MG63 (cell line): ENCODE results near the gene YIPF1. TPM values are rescaled to one million over a fixed set of nuclear protein-coding genes. Genes with fewer than 3 reads are reported as not detected.
"Not testable (repeated sequence)": the region's sequence is repeated elsewhere in the genome, so short reads cannot be mapped to it uniquely, and the experiment has no call there.

Experiments
- DNase-seq: peaks from one replicate; pipeline ENCODE4 v3.0.0-alpha.2; 2020
- H3K27me3 ChIP-seq: fragments of 250-450 bp; sonication (Bioruptor Pico); 2 replicates; pipeline ENCODE4 v1.5.1; 2020; ENCODE audit warnings: mild to moderate bottlenecking, moderate library complexity
- H3K36me3 ChIP-seq: fragments of 250-450 bp; sonication (Bioruptor Pico); 2 replicates; pipeline ENCODE4 v1.5.1; 2020; ENCODE audit warnings: mild to moderate bottlenecking, moderate library complexity
- H3K4me3 ChIP-seq: fragments of 250-450 bp; sonication (Bioruptor Pico); 2 replicates; pipeline ENCODE4 v1.5.1; 2020; ENCODE audit warnings: mild to moderate bottlenecking, moderate library complexity
- H3K9me3 ChIP-seq: fragments of 250-450 bp; sonication (Bioruptor Pico); 2 replicates; pipeline ENCODE4 v1.5.1; 2020; ENCODE audit warnings: mild to moderate bottlenecking, moderate library complexity
- total RNA-seq: library from RNA; depleted of rRNA; stranded (reverse); fragments of >200 nt; shearing (Covaris generic); gene quantifications from 2 replicates; pipeline ENCODE4 v1.2.3, GENCODE V29; 2014; ENCODE audit warnings: low replicate concordance; rRNA removed

Gene YIPF1
- total RNA-seq, 1 experiment from 2014 or later: 20.3 TPM

DNA sequence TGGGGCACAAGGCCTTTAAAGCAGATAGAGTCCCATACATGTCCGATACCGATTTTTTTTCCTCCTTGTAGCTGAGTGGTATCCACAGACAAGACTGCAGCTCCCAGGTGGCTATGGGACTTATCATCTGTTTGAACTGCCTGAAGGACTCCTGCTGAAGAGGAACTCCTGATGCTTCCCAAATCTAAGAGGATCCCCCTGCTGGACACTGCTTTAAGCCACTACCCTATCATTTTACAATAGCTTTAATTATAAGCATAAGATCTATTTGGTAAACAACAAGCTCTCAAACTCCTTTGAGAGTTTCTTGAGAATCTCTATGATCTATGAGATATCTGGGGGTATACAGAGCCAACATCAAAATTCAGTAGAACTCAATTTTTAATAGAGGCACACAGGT lies 63.2 kb downstream of the YIPF1 start:
- no peak for DNase-seq
- Histone ChIP-seq H3K9me3 (no peaks in the 10 kb centered on the region), H3K27me3 (no peaks in the 10 kb centered on the region), H3K4me3 (no peak overlapping the region), H3K36me3 (peaks cover 79% of the 10 kb centered on the region)

DNA sequence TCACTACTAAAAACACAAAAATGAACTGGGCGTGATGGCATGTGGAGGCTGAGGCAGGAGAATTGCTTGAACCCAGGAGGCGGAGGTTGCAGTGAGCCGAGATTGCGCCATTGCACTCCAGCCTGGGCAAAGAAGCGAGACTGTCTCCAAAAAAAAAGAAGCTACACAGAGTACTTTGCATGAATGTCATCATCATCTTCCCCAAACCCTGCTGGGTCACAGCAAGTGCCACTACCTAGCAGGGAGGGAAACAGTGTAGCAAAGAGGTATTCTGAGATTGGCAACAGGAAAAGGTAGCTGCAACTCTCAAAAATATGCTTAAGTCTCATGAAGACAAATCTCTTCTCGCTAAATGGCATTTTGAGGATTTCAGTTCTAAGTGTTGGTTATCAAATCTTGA lies 64.3 kb downstream of the YIPF1 start:
- no peaks in the 10 kb centered on the region for H3K27me3 ChIP-seq
- peaks cover 82% of the 10 kb centered on the region for H3K36me3 ChIP-seq
- H3K4me3 ChIP-seq: no peak overlapping the region
- H3K9me3 ChIP-seq: no peaks in the 10 kb centered on the region
- DNase-seq: no peak

DNA sequence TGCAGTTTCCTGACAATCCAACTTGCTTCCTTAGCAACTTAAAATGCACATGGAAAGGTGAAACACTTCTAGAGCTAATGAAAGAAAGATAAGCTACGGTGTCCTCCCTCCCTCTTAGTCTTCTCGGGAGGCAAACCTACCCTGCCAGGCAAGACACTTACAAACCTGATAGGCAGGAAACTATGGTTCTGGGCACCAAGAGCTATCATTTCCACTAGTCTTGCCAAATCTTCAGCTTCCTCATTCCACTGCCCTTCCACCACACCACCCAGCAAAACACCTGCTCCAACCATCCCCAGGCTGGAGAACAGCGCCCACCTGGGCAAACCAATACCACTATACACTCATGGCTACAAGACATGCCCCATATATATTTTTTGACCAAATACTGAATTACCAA lies 66.7 kb downstream of the YIPF1 start:
- no peak overlapping the region for H3K4me3 ChIP-seq
- peaks cover 80% of the 10 kb centered on the region for H3K36me3 ChIP-seq
- no peaks in the 10 kb centered on the region for H3K9me3 ChIP-seq
- H3K27me3 ChIP-seq: no peaks in the 10 kb centered on the region
- DNase-seq: no peak

DNA sequence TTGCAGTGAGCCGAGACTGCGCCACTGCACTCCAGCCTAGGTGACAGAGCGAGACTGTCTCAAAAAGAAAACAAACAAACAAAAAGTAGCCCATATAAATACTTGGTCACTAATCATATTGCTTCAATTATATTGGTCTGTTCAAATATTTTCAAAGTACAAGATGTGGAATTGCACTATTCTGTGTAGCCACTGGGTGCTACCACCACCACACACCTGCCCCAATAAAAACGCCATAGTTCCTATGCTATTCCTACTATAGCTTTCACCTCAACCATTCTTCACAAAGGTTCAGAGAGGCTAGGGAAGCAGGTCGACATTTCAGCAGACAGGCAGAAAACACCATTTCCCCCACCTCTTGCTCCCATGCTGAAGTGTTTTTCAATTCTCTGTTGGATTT lies 68.2 kb downstream of the YIPF1 start:
- Histone ChIP-seq H3K36me3 (peaks cover 87% of the 10 kb centered on the region), H3K27me3 (no peaks in the 10 kb centered on the region), H3K9me3 (no peaks in the 10 kb centered on the region), H3K4me3 (no peak overlapping the region)
- DNase-seq: no peak

DNA sequence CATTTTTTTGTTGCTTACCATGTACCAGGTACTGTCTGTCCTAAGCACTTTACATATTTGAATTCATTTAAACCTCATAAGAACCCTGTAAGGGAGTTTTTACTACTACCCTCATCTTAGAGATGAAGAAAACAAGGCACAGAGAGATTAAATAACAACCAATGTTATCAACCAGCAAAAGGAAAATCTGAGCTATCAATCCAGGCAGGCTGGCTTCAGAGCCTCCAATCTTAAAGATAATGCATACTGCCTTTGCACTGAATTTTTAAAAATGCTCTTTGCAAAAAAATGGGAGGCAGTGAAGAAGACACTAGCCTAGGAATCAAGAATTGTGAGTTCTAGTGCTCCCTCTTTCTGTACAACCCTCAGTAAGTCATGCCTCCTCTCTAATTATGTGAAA lies 70.2 kb downstream of the YIPF1 start:
- Histone ChIP-seq H3K27me3 (no peaks in the 10 kb centered on the region), H3K4me3 (no peak overlapping the region), H3K9me3 (peaks cover 3% of the 10 kb centered on the region; the same call in 1 of the 2 replicates), H3K36me3 (peaks cover 89% of the 10 kb centered on the region)
- DNase-seq: no peak

DNA sequence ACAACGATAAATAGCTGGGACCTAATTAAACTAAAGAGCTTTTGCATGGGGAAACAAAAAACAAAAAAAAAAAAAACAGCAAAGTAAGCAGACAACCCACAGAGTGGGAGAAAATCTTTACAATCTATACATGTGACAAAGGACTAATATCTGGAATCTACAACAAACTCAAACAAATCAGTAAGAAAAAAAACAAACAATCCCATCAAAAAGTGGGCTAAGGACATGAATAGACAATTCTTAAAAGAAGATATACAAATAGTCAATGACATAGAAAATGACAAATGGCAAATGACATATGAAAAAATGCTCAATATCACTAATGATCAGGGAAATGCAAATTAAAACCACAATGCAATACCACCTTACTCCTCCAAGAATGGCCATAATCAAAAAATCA lies 73.0 kb downstream of the YIPF1 start:
- not testable (repeated sequence) for H3K9me3 ChIP-seq, DNase-seq, H3K27me3 ChIP-seq, H3K4me3 ChIP-seq
- H3K36me3 ChIP-seq: peaks cover 91% of the 10 kb centered on the region

DNA sequence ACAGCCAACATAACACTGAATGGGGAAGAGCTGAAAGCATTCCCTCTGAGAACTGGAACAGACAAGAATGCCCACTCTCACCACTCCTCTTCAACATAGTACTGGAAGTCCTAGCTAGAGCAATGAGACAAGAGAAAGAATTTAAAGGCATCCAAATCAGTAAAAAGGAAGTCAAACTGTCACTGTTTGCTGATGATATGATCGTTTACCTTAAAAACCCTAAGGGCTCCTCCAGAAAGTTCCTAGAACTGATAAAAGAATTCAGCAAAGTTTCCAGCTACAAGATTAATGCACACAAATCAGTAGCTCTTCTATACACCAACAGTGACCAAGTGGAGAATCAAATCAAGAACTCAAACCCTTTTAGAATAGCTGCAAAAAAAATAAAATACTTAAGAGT lies 74.1 kb downstream of the YIPF1 start:
- not testable (repeated sequence) for H3K27me3 ChIP-seq, H3K4me3 ChIP-seq, H3K9me3 ChIP-seq, DNase-seq
- H3K36me3 ChIP-seq: peaks cover 92% of the 10 kb centered on the region

DNA sequence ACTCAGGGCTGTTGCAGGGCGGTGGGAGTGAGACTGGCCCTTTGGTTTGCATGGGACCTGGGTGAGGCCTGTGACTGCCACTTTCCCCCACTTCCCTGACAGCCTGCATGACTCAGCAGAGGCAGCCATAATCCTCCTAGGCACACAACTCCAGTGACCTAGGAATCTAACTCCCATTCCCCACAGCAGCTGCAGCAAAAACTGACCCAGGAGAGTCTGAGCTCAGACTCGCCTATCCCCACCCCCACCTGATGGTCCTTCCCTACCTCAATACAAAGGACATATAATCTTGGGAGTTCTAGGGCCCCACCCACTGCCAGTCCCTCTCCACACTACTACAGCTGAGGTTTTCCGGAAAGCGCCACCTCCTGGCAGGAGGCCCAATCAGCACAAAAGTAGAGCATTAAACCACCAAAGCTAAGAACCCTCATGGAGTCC lies 78.2 kb downstream of the YIPF1 start:
- Histone ChIP-seq H3K36me3 (peaks cover 99% of the 10 kb centered on the region), H3K9me3 (peaks cover 6% of the 10 kb centered on the region), H3K27me3 (no peaks in the 10 kb centered on the region), H3K4me3 (no peak overlapping the region)
- peak; percentile 9 for DNase-seq

DNA sequence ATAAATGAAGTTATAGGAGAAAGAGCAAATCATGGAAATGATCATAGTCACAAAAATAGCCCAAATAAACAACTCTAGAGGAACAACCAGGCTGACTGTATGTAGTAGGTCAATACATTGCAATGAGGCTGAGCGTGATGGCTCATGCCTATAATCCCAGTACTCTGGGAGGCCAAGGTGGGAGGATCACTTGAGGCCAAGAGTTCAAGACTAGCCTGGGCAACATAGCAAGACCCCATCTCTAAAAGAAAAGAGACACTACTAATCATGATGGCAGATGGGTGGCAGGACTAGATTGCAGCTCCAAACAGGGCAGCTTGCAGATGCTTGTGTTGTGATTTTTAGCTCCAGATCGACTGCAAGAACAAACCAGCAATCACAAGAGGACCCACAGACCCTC lies 79.1 kb downstream of the YIPF1 start:
- Histone ChIP-seq H3K36me3 (peaks cover 95% of the 10 kb centered on the region), H3K9me3 (peaks cover 6% of the 10 kb centered on the region), H3K4me3 (no peak overlapping the region), H3K27me3 (no peaks in the 10 kb centered on the region)
- DNase-seq: no peak

DNA sequence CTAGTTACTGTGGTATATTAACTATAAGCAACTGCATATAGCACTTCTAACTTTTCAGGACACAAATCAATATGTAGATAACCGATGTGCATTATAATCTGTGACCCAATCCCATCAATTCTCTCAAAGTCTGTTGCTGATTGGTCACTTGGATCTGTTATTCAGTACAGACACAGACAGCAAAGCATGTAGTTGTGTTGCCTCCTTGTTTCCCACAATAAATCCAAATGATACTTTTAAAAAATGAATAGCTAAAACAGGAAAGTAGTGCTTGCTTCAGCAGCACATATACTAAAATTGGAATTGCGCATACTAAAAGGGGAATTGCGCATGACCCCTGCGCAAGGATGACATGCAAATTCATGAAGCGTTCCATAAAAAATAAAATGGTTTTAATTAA lies 79.6 kb downstream of the YIPF1 start:
- Histone ChIP-seq H3K9me3 (peaks cover 6% of the 10 kb centered on the region), H3K36me3 (peaks cover 95% of the 10 kb centered on the region)
- DNase-seq: no peak

DNA sequence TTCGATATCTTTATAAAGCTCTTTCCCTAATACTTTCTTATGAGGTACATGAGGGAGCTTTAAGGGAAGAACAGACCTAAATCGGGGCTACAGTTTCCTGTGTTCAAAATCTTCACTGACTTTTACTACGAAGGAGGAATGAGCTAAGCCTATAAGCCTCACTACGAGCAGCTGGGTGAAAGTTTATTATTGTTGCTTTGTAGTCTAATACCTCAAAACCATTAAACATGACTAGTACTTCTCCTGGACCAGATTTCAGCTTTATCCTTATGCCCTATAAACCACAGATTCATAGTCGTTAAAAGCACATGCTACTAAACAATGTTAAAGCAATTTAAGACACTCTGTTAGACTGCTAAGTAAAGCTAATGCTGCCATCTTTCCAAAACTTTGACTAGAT lies 81.7 kb downstream of the YIPF1 start:
- Histone ChIP-seq H3K27me3 (no peaks in the 10 kb centered on the region), H3K4me3 (no peak overlapping the region), H3K9me3 (no peaks in the 10 kb centered on the region; the same call in 1 of the 2 replicates), H3K36me3 (peaks cover 94% of the 10 kb centered on the region)
- DNase-seq: no peak

More for the DNA sequence above, 79.6 kb downstream of the YIPF1 start:
- no peaks in the 10 kb centered on the region for H3K27me3 ChIP-seq
- no peak overlapping the region for H3K4me3 ChIP-seq

DNA sequence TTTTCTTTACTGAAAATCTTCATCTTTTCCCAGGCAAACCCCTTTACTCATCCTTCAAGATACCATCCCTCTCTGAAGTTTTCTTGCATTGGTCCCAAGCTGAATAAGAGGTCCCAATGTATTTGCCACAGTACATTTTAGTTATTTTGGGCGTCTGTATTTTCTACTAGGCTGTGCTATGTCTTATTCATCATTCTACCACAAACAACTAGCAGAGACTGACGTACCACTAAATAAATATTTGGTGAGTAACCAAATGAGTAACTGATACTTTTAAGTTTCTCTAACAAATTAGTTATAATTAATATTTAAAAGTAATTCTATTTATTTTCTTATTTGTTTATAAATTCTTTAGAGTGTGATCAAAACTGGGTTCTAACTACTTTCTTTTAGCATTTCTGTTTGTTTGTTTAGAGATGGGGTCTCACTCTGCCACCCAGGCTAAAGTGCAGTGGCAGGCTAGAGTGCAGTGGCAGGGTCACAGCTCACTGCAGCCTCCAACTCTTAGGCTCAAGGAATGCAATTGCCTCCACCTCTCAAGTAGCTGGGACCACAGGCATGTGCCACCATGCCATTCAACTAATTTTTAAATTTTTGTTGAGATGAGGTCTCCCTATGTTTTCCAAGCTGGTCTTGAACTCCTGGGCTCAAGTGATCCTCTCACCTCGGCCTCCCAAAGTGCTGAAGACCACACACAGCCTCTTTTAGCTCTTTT lies 84.6 kb downstream of the YIPF1 start:
- Histone ChIP-seq H3K36me3 (peaks cover 90% of the 10 kb centered on the region), H3K27me3 (no peaks in the 10 kb centered on the region), H3K9me3 (no peaks in the 10 kb centered on the region), H3K4me3 (no peak overlapping the region)
- DNase-seq: no peak

DNA sequence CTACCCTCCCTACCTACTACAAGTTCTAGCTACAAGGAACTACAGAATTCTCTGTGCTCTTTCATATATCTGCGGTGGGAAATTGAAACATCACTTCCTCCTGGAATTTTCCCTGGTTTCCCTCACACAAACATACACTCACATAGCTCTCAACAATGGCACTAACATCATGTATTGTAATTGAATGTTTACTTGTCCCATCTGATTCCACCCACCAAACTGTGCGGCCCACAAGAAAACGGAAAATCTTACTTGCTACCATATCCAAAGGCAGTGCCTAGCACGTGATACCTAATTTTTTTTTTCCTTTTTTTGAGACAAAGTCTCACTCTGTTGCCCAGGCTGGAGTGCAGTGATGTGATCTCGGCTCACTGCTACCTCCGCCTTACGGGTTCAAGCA lies 85.4 kb downstream of the YIPF1 start:
- H3K36me3 ChIP-seq: peaks cover 90% of the 10 kb centered on the region
- H3K4me3 ChIP-seq: no peak overlapping the region
- no peak for DNase-seq

More for the DNA sequence above, 85.4 kb downstream of the YIPF1 start:
- no peaks in the 10 kb centered on the region for H3K9me3 ChIP-seq
- no peaks in the 10 kb centered on the region for H3K27me3 ChIP-seq

Other genes starting within 250 kb of the YIPF1 start
- 1.4 TPM in 1 of 2 replicates, not detected in the other for gene GLIS1, start 150.6 kb downstream of the YIPF1 start, total RNA-seq
- 79.8 and 83.6 TPM in 2 replicates for gene NDC1, start 51.5 kb downstream of the YIPF1 start, total RNA-seq
- gene DIO1, start 4.4 kb upstream of the YIPF1 start, total RNA-seq: not detected in 2 replicates
- 31.5 and 54.1 TPM in 2 replicates for gene IFT25, start 55.9 kb upstream of the YIPF1 start, total RNA-seq
- gene LRRC42, start 56.6 kb upstream of the YIPF1 start, total RNA-seq: 78.4 and 79.6 TPM in 2 replicates
- not detected in 2 replicates for gene LDLRAD1, start 128.4 kb upstream of the YIPF1 start, total RNA-seq
- gene TMEM59, start 163.4 kb upstream of the YIPF1 start, total RNA-seq: 198 and 209 TPM in 2 replicates
- 3.0 and 3.7 TPM in 2 replicates for gene TCEANC2, start 163.8 kb upstream of the YIPF1 start, total RNA-seq